Measurements from ENCODE around the gene ATP1B3.
A peak's percentile ranks its signal among the peaks of the same experiment; 100 is the strongest.

The ATP1B3 gene

DNA sequence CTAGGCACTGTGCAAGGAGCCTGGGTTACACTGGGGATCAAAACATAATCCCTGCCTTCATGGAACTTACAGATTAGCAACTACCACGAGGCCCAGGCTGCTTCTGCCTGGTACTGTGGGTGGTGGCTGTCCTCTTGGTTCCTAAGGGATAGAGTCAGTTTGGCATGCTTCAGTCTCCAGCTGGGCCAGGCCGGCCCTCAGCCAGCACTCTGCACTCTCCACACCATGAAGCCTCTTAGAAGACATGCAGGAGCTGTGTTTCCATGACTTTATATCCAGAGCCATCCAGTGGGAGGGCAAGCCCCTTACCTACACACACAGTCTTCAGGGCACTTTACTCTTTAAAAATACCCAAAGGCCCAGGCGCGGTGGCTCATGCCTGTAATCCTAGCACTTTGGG lies 54.4 kb downstream of the ATP1B3 start:
- TF ChIP-seq GATA1 (IDR thresholded peaks at IDR 0.05; ENCODE audit: low read depth, low read length) (no peak), POLR2A (IDR thresholded peaks at IDR 0.05; ENCODE audit: low read length) (no peak)
- no peak for DNase-seq

DNA sequence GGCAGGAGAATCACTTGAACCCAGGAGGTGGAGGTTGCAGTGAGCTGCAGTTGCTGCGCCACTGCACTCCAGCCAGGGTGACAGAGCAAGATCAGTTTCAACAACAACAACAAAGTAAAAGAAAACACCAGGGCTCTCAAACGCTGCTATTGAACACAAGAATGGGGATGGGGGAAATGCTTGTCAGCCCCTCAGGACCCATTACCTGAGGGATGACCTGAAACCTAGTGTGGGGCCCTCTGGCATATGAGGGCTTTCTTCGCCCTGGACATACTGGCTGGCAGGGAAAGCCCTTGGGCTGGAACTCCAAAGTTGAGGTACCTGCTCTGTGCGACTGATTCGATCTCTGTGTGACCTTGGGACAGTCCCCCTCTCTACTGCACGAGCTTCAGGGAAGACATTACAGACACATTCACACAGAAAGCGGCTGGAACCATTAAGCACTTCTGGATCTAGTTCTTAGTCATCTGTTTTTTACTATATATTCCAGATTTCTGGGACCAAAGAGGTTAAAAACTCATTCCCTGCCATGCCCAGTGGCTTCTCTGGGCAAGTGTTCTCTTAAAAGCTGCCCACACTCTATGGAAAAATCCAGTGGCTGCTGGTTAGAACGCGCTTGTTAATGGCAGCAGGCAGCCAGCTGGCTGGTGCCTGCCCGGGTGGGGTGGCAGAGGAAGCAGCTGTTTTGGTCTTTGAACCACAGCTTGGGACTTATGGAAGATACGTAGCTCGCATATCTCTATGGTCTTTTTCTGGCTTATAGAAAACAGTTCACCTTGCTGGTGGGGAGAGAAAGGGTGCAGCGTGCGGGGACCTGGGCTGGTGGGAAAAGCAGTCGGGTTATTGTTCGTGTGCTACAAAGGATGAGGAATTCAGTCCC lies 57.2 kb downstream of the ATP1B3 start:
- DNase-seq = no peak
- TF ChIP-seq GATA1 (IDR thresholded peaks at IDR 0.05; ENCODE audit: low read depth, low read length) = no peak
- no peak for TF ChIP-seq POLR2A (IDR thresholded peaks at IDR 0.05; ENCODE audit: low read length)

DNA sequence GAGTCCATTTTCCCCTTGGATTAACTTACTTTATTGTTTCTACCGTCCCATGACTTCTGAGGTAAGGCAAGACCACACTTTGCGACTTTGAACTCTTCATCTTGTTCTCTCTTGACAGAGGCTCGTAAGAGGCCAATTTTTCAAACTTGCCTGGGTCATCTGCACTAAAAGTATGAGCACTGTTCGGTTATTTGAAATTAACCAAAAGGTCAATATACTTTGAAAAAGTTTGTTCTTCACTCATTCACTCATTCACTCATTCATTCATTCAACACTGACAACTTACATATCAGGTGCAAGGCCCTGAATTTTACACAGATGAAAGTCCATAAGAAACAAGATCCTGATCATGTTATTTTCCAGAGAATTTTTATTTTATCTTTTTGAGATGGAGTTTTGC lies 57.9 kb downstream of the ATP1B3 start:
- no peak for DNase-seq
- TF ChIP-seq GATA1 (IDR thresholded peaks at IDR 0.05; ENCODE audit: low read depth, low read length) (no peak), POLR2A (IDR thresholded peaks at IDR 0.05; ENCODE audit: low read length) (no peak)

GRCh38 chr3:141938011-141938500 lies 61.6 kb downstream of the ATP1B3 start:
- TF ChIP-seq GATA1 (IDR thresholded peaks at IDR 0.05; ENCODE audit: low read depth, low read length) (no peak), POLR2A (IDR thresholded peaks at IDR 0.05; ENCODE audit: low read length) (no peak)

DNA sequence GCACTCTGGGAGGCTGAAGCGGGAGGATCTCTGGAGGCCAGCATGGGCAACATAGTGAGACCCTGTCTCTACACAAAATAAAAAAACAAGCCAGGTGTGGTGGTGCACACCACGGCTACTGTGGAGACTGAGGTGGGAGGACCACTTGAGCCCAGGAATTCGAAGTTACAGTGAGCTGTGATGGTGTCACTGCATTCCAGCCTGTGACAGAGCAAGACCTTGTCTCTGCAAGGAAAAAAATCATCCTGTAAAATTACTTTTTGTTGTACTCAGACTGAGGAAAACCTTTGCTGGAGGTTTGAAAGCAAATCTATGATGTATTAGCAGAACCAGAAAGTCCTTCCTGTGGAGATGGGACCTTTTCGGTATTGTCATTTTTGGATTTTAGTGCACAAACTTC lies 63.3 kb downstream of the ATP1B3 start:
- TF ChIP-seq GATA1 (IDR thresholded peaks at IDR 0.05; ENCODE audit: low read depth, low read length) (no peak), POLR2A (IDR thresholded peaks at IDR 0.05; ENCODE audit: low read length) (no peak)
- no peak for DNase-seq

More at GRCh38 chr3:141938011-141938500, 61.6 kb downstream of the ATP1B3 start:
- no peak for DNase-seq

DNA sequence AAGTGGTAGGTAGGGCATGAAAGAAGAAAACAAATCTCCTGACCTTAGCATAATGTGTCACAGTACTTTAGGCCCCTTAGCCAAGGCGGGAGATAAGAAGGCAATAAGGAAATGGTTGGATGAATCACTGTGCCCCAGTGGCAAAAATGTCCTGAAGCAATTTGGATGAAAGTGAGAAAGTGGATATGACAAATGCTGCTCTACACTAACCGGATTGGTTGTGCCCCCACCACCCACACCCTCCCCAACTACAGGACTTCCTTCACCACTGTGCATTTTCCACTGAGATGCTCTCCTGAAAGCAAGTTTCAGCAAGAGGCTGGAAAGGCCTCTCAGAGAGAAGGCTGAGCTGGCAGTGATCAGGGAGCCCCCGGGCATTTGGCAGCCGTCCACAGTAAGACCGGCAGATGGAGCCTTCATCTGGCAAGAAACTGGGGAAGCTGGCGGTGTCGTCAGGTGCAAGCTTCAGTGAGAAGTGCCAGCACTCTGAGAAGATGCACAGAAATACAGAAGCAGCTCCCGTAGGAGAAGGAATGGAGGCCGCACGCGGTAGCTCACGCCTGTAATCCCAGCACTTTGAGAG lies 63.8 kb downstream of the ATP1B3 start:
- TF ChIP-seq POLR2A (IDR thresholded peaks at IDR 0.05; ENCODE audit: low read length) (no peak), GATA1 (IDR thresholded peaks at IDR 0.05; ENCODE audit: low read depth, low read length) (no peak)
- DNase-seq = no peak

GRCh38 chr3:141941093-141941492 lies 64.7 kb downstream of the ATP1B3 start:
- TF ChIP-seq POLR2A (IDR thresholded peaks at IDR 0.05; ENCODE audit: low read length) = no peak
- no peak for TF ChIP-seq GATA1 (IDR thresholded peaks at IDR 0.05; ENCODE audit: low read depth, low read length)

DNA sequence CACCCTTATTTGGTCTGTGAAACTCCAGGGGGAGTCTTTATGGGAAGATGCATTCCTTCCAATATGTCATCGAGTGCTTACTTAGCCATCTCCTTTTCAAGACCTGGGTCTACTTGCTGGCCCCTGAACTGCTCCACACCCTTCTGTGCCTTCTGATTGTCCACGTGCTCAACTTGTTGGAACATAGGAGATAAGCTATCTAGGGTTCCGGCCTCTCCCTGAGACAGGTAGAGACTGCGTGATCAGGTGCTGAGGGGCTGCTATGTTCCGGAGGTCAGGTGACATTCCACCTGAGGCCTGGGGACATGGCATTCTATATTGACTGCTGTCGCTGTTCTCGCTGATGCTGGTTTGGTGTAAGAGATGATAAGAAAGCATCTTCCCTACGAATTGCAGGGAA lies 65.6 kb downstream of the ATP1B3 start:
- peak in 1 of 2 experiments; percentile 47 for DNase-seq
- TF ChIP-seq POLR2A (IDR thresholded peaks at IDR 0.05; ENCODE audit: low read length) (no peak), GATA1 (IDR thresholded peaks at IDR 0.05; ENCODE audit: low read depth, low read length) (no peak)

More at GRCh38 chr3:141941093-141941492, 64.7 kb downstream of the ATP1B3 start:
- DNase-seq = no peak

DNA sequence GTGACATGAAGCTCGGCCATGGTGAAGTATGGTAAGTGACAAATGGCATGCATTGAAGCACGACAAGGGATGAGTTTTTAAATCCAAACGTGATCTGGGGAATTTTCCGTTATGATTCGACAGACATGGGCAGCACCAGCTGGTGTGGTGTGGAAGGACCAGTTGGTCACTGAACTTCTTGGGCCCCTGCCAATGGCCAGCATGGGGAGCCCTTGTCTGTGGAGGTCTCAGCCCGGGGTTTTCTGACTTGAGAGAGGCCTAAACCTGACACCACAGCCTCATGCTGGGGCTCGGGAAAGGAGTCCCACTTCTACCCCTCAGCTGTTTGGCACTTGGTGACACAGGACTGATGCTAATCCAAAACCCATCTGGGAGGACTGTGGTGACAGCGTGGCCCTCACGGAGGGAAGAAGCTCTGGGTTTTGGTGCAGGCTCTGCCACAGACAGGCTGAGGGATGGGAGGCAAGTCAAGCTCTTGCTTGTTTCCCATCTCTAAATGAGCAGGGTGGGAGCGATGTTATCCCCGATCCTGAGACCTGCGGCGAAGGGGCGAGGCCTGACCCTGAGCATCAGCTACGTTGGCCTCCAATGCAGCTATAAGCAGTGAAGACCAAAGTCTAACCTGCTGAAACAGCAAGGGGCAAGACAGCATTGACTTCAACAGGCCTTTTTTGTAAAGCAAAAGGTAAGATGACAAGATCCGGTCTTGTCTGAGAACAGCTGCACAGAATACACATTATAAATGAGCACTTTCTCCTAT lies 69.5 kb downstream of the ATP1B3 start:
- DNase-seq = no peak
- TF ChIP-seq POLR2A (IDR thresholded peaks at IDR 0.05; ENCODE audit: low read length) (peak; percentile 11), GATA1 (IDR thresholded peaks at IDR 0.05; ENCODE audit: low read depth, low read length) (no peak)

DNA sequence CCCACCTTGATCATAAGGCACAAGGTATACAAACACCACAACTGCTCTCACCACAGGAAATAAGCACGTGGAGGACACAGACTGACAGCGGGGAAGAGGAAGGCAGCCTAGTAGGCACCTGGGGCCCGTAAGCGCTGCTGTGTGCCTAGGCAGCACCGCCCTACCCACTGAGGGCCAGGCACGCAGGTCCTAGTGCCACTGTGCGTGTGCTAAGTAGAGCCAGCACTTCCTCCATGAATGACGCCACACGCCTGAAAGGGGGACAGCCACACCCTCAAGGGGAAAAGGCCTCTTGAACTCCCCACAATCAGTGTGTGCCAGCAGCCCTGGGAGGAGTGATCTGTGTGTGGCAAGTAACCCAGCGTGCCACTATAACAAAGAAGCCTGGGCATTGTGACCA lies 73.0 kb downstream of the ATP1B3 start:
- TF ChIP-seq GATA1 (IDR thresholded peaks at IDR 0.05; ENCODE audit: low read depth, low read length) (no peak), POLR2A (IDR thresholded peaks at IDR 0.05; ENCODE audit: low read length) (no peak)
- no peak for DNase-seq

- DNase-seq = no peak
- TF ChIP-seq POLR2A (IDR thresholded peaks at IDR 0.05; ENCODE audit: low read length) (no peak), GATA1 (IDR thresholded peaks at IDR 0.05; ENCODE audit: low read depth, low read length) (no peak)
These were observed 73.5 kb downstream of the ATP1B3 start for GRCh38 chr3:141949972-141950371.

- DNase-seq = no peak
- TF ChIP-seq GATA1 (IDR thresholded peaks at IDR 0.05; ENCODE audit: low read depth, low read length) (no peak), POLR2A (IDR thresholded peaks at IDR 0.05; ENCODE audit: low read length) (no peak)
These were observed 74.4 kb downstream of the ATP1B3 start for GRCh38 chr3:141950572-141951493.

DNA sequence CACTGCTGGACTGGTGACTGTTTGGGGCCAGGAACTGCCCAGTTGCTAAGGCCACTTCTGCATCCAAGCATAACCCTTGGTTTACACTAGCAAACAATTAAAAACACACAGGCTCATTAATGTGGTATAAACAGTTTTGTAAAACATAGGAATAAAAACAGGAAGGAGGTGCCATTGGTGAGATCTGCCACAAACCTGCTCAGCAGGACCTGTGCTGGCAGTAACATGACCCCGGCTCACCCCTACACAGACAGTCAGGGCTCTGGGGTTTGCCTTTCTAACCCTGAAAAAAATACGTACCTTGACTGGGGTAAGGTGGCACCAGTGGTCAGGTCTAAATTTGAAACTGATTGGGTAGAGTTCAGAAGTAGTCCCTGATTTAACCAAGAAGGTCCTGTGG lies 76.2 kb downstream of the ATP1B3 start:
- TF ChIP-seq POLR2A (IDR thresholded peaks at IDR 0.05; ENCODE audit: low read length) (no peak), GATA1 (IDR thresholded peaks at IDR 0.05; ENCODE audit: low read depth, low read length) (no peak)
- no peak for DNase-seq
